ENCODE results near the gene PHYKPL.
"Not testable (repeated sequence)": the region's sequence is repeated elsewhere in the genome, so short reads cannot be mapped to it uniquely, and the experiment has no call there.

Gene PHYKPL

GRCh38 chr5:178256746-178257145, 24.1 kb upstream of the PHYKPL start:
- H3K27ac ChIP-seq, result no peak overlapping the region
- H3K27me3 ChIP-seq, result no peaks in the 10 kb centered on the region
- peak overlapping the region in 1 of 11 experiments; percentile 39; a peak in 2 of 22 replicates for H3K9ac ChIP-seq
- H4K20me1 ChIP-seq, result no peaks in the 10 kb centered on the region
- no peaks in the 10 kb centered on the region for H3K36me3 ChIP-seq
- TF ChIP-seq Cebpa-rat (IDR thresholded peaks at IDR 0.05), result no peak
- peak overlapping the region in 10 of 11 experiments; percentile 5 to 89 (median 81); a peak in 18 of 22 replicates for H3K4me2 ChIP-seq
- H3K9me3 ChIP-seq (replicated peaks in 1 of 11), result no peaks in the 10 kb centered on the region
- no peak overlapping the region for H3K4me3 ChIP-seq
- H3K4me1 ChIP-seq, result peaks cover 33 to 68% (median 61%) of the 10 kb centered on the region in 10 experiments

- not testable (repeated sequence) for H3K27me3 ChIP-seq; H3K27ac ChIP-seq; H3K36me3 ChIP-seq; H3K9me3 ChIP-seq (replicated peaks in 1 of 11); H4K20me1 ChIP-seq; H3K4me3 ChIP-seq; H3K9ac ChIP-seq
- peak overlapping the region in 8 of 11 experiments; percentile 61 to 89 (median 86); a peak in 11 of 22 replicates for H3K4me2 ChIP-seq
- H3K4me1 ChIP-seq, result peaks cover 42 to 94% (median 91%) of the 10 kb centered on the region in 10 experiments
Observed at GRCh38 chr5:178253632-178254031, 21.0 kb upstream of the PHYKPL start.

GRCh38 chr5:178252258-178252657, 19.7 kb upstream of the PHYKPL start:
- H3K9ac ChIP-seq, result peak overlapping the region; percentile 14 to 54 (median 44); a peak in 16 of 22 replicates

GRCh38 chr5:178250263-178250662, 17.7 kb upstream of the PHYKPL start:
- no peak for TF ChIP-seq Cebpa-rat (IDR thresholded peaks at IDR 0.05)
- peak overlapping the region in 1 of 11 experiments; percentile 20; a peak in 1 of 22 replicates for H3K27ac ChIP-seq
- peaks cover 56 to 94% (median 93%) of the 10 kb centered on the region in 10 experiments for H3K4me1 ChIP-seq
- no peaks in the 10 kb centered on the region for H4K20me1 ChIP-seq
- no peak overlapping the region for H3K4me3 ChIP-seq
- H3K36me3 ChIP-seq, result no peaks in the 10 kb centered on the region
- peak overlapping the region; percentile 9 to 88 (median 81); a peak in 21 of 22 replicates for H3K4me2 ChIP-seq
- no peaks in the 10 kb centered on the region for H3K27me3 ChIP-seq
- H3K9ac ChIP-seq, result peak overlapping the region in 1 of 11 experiments; percentile 18; a peak in 2 of 22 replicates
- no peaks in the 10 kb centered on the region for H3K9me3 ChIP-seq (replicated peaks in 1 of 11)

More at GRCh38 chr5:178252258-178252657, 19.7 kb upstream of the PHYKPL start:
- Histone ChIP-seq H3K36me3 (no peaks in the 10 kb centered on the region), H3K9me3 (replicated peaks in 1 of 11) (no peaks in the 10 kb centered on the region), H3K27ac (peak overlapping the region; percentile 7 to 67 (median 60); a peak in 19 of 22 replicates), H3K4me2 (peak overlapping the region; percentile 61 to 93 (median 85)), H3K27me3 (no peaks in the 10 kb centered on the region), H3K4me1 (peaks cover 55 to 100% (median 98%) of the 10 kb centered on the region in 10 experiments), H3K4me3 (peak overlapping the region in 4 of 10 experiments; percentile 6 to 23 (median 15); a peak in 4 of 20 replicates), H4K20me1 (no peaks in the 10 kb centered on the region)
- TF ChIP-seq Cebpa-rat (IDR thresholded peaks at IDR 0.05), result no peak

- Histone ChIP-seq H3K9me3 (replicated peaks in 1 of 11) (no peaks in the 10 kb centered on the region), H3K4me1 (peaks cover 52 to 91% (median 87%) of the 10 kb centered on the region in 10 experiments), H3K4me2 (peak overlapping the region; percentile 56 to 88 (median 81)), H3K27ac (peak overlapping the region in 3 of 11 experiments; percentile 4 to 28 (median 21); a peak in 1 of 22 replicates), H3K36me3 (no peaks in the 10 kb centered on the region), H3K4me3 (no peak overlapping the region; a peak in 1 of 20 replicates), H4K20me1 (no peaks in the 10 kb centered on the region), H3K27me3 (no peaks in the 10 kb centered on the region), H3K9ac (peak overlapping the region in 3 of 11 experiments; percentile 11 to 38 (median 14); a peak in 2 of 22 replicates)
- TF ChIP-seq Cebpa-rat (IDR thresholded peaks at IDR 0.05), result no peak
Observed at GRCh38 chr5:178249191-178249989, 16.8 kb upstream of the PHYKPL start.

GRCh38 chr5:178248750-178249149, 16.1 kb upstream of the PHYKPL start:
- peak overlapping the region; percentile 56 to 88 (median 81) for H3K4me2 ChIP-seq
- TF ChIP-seq Cebpa-rat (IDR thresholded peaks at IDR 0.05), result no peak
- no peak overlapping the region; a peak in 1 of 20 replicates for H3K4me3 ChIP-seq
- peak overlapping the region in 3 of 11 experiments; percentile 11 to 38 (median 14); a peak in 2 of 22 replicates for H3K9ac ChIP-seq
- peak overlapping the region in 3 of 11 experiments; percentile 4 to 28 (median 21); a peak in 1 of 22 replicates for H3K27ac ChIP-seq
- no peaks in the 10 kb centered on the region for H3K27me3 ChIP-seq
- no peaks in the 10 kb centered on the region for H3K9me3 ChIP-seq (replicated peaks in 1 of 11)
- H3K4me1 ChIP-seq, result peaks cover 55 to 91% (median 86%) of the 10 kb centered on the region in 10 experiments
- H3K36me3 ChIP-seq, result no peaks in the 10 kb centered on the region
- H4K20me1 ChIP-seq, result no peaks in the 10 kb centered on the region

- Histone ChIP-seq H3K4me2 (peak overlapping the region; percentile 56 to 88 (median 81)), H3K36me3 (no peaks in the 10 kb centered on the region), H3K4me3 (no peak overlapping the region), H3K27me3 (no peaks in the 10 kb centered on the region), H3K9me3 (replicated peaks in 1 of 11) (no peaks in the 10 kb centered on the region), H4K20me1 (no peaks in the 10 kb centered on the region), H3K27ac (peak overlapping the region in 2 of 11 experiments; percentile 18 to 35; a peak in 3 of 22 replicates), H3K9ac (peak overlapping the region in 2 of 11 experiments; percentile 4 to 29; a peak in 2 of 22 replicates), H3K4me1 (peaks cover 62 to 93% (median 87%) of the 10 kb centered on the region in 10 experiments)
- TF ChIP-seq Cebpa-rat (IDR thresholded peaks at IDR 0.05), result no peak
Observed at GRCh38 chr5:178247481-178248456, 15.2 kb upstream of the PHYKPL start.

GRCh38 chr5:178246624-178247279, 14.2 kb upstream of the PHYKPL start:
- Histone ChIP-seq H3K27ac (peak overlapping the region in 1 of 11 experiments; percentile 35; a peak in 2 of 22 replicates), H3K4me3 (no peak overlapping the region), H3K9me3 (replicated peaks in 1 of 11) (no peaks in the 10 kb centered on the region), H4K20me1 (no peaks in the 10 kb centered on the region), H3K9ac (no peak overlapping the region; a peak in 1 of 22 replicates), H3K27me3 (no peaks in the 10 kb centered on the region), H3K36me3 (no peaks in the 10 kb centered on the region), H3K4me2 (peak overlapping the region in 10 of 11 experiments; percentile 57 to 88 (median 82); a peak in 17 of 22 replicates), H3K4me1 (peaks cover 65 to 93% (median 87%) of the 10 kb centered on the region in 10 experiments)
- TF ChIP-seq Cebpa-rat (IDR thresholded peaks at IDR 0.05), result no peak

Data from BLaER1 treated with 17β-estradiol and CSF1 and Interleukin-3, amounts not matched to agents 10 nM and 100 nM (cell line).